ENCODE measurements around the gene FBXO31. TPM values are rescaled to one million over a fixed set of nuclear protein-coding genes. Genes with fewer than 3 reads are reported as not detected.

The FBXO31 gene
- polyA plus RNA-seq, 1 donor from 2014 or later = 20.6 TPM

DNA sequence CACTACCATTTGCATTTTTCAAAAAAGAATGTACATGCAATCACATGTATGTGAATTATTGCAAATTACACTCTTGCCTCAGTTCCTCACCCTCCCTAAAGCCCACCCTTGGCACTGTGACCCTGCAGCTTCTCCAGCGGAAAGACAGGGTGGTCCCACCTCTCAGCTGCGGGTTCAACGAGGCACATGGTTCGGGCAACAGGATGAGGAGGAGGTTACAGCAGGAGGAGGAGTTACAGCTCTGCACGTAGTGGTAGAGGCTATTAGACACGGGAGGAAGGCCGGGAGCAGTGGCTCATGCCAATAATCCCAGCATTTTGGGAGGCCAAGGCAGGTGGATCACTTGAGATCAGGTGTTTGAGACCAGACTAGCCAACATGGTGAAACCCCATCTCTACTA is 71.6 kb downstream of the FBXO31 start:
- no peak for TF ChIP-seq SMC3 (conservative IDR thresholded peaks at IDR 0.05; ENCODE audit: poor library complexity)
- TF ChIP-seq, protein P1, sequence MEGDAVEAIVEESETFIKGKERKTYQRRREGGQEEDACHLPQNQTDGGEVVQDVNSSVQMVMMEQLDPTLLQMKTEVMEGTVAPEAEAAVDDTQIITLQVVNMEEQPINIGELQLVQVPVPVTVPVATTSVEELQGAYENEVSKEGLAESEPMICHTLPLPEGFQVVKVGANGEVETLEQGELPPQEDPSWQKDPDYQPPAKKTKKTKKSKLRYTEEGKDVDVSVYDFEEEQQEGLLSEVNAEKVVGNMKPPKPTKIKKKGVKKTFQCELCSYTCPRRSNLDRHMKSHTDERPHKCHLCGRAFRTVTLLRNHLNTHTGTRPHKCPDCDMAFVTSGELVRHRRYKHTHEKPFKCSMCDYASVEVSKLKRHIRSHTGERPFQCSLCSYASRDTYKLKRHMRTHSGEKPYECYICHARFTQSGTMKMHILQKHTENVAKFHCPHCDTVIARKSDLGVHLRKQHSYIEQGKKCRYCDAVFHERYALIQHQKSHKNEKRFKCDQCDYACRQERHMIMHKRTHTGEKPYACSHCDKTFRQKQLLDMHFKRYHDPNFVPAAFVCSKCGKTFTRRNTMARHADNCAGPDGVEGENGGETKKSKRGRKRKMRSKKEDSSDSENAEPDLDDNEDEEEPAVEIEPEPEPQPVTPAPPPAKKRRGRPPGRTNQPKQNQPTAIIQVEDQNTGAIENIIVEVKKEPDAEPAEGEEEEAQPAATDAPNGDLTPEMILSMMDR (IDR thresholded peaks at IDR 0.05; ENCODE audit: poor library complexity, severe bottlenecking) = no peak
- TF ChIP-seq RAD21 (conservative IDR thresholded peaks at IDR 0.05) = no peak
- no peak for TF ChIP-seq TAF1 (IDR thresholded peaks at IDR 0.05; ENCODE audit: low read depth)
- TF ChIP-seq MXI1 (conservative IDR thresholded peaks at IDR 0.05; ENCODE audit: poor library complexity, severe bottlenecking) = no peak
- TF ChIP-seq EZH2 (IDR thresholded peaks at IDR 0.05; ENCODE audit: borderline replicate concordance, insufficient read depth, low read length, poor library complexity, severe bottlenecking) = no peak
- no peak for TF ChIP-seq POLR2AphosphoS5 (IDR thresholded peaks at IDR 0.05)
- TF ChIP-seq, protein P2, sequence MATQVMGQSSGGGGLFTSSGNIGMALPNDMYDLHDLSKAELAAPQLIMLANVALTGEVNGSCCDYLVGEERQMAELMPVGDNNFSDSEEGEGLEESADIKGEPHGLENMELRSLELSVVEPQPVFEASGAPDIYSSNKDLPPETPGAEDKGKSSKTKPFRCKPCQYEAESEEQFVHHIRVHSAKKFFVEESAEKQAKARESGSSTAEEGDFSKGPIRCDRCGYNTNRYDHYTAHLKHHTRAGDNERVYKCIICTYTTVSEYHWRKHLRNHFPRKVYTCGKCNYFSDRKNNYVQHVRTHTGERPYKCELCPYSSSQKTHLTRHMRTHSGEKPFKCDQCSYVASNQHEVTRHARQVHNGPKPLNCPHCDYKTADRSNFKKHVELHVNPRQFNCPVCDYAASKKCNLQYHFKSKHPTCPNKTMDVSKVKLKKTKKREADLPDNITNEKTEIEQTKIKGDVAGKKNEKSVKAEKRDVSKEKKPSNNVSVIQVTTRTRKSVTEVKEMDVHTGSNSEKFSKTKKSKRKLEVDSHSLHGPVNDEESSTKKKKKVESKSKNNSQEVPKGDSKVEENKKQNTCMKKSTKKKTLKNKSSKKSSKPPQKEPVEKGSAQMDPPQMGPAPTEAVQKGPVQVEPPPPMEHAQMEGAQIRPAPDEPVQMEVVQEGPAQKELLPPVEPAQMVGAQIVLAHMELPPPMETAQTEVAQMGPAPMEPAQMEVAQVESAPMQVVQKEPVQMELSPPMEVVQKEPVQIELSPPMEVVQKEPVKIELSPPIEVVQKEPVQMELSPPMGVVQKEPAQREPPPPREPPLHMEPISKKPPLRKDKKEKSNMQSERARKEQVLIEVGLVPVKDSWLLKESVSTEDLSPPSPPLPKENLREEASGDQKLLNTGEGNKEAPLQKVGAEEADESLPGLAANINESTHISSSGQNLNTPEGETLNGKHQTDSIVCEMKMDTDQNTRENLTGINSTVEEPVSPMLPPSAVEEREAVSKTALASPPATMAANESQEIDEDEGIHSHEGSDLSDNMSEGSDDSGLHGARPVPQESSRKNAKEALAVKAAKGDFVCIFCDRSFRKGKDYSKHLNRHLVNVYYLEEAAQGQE (IDR thresholded peaks at IDR 0.05; ENCODE audit: borderline replicate concordance) = no peak
- TF ChIP-seq EP300 (conservative IDR thresholded peaks at IDR 0.05; ENCODE audit: poor library complexity, severe bottlenecking) = no peak
- H3K9me2 ChIP-seq (ENCODE audit: insufficient read depth, low read length) = no peaks in the 10 kb centered on the region
- H3K9me3 ChIP-seq (ENCODE audit: low read length) = no peaks in the 10 kb centered on the region
- H3K79me2 ChIP-seq (replicated peaks; ENCODE audit: insufficient read depth, low read length) = no peaks in the 10 kb centered on the region
- H3F3A ChIP-seq (ENCODE audit: insufficient read depth, low read length, poor library complexity, severe bottlenecking) = no peaks in the 10 kb centered on the region
- no peak overlapping the region for H3K27ac ChIP-seq (ENCODE audit: low read length)
- no peak overlapping the region for H2AFZ ChIP-seq (ENCODE audit: low read depth, low read length)
- no peak overlapping the region for H3K4me2 ChIP-seq (ENCODE audit: low read length)
- no peak overlapping the region for H3K4me3 ChIP-seq (ENCODE audit: low read length)
- H3K9ac ChIP-seq (ENCODE audit: low read length) = no peak overlapping the region
- no peaks in the 10 kb centered on the region for H4K20me1 ChIP-seq (ENCODE audit: insufficient read depth)
- H3K36me3 ChIP-seq (ENCODE audit: insufficient read depth, low read length) = no peaks in the 10 kb centered on the region
- H3K27me3 ChIP-seq (ENCODE audit: insufficient read depth, low read depth, low read length) = no peaks in the 10 kb centered on the region

GRCh38 chr16:87311387-87311786 is 72.2 kb downstream of the FBXO31 start:
- no peaks in the 10 kb centered on the region for H3K36me3 ChIP-seq (ENCODE audit: insufficient read depth, low read length)

More at GRCh38 chr16:87311387-87311786, 72.2 kb downstream of the FBXO31 start:
- Histone ChIP-seq H3F3A (ENCODE audit: insufficient read depth, low read length, poor library complexity, severe bottlenecking) (no peaks in the 10 kb centered on the region), H3K27me3 (ENCODE audit: insufficient read depth, low read depth, low read length) (no peaks in the 10 kb centered on the region), H3K9ac (ENCODE audit: low read length) (no peak overlapping the region), H3K79me2 (replicated peaks; ENCODE audit: insufficient read depth, low read length) (no peaks in the 10 kb centered on the region), H2AFZ (ENCODE audit: low read depth, low read length) (no peak overlapping the region), H3K9me3 (ENCODE audit: low read length) (no peaks in the 10 kb centered on the region), H4K20me1 (ENCODE audit: insufficient read depth) (no peaks in the 10 kb centered on the region), H3K4me2 (ENCODE audit: low read length) (no peak overlapping the region), H3K27ac (ENCODE audit: low read length) (no peak overlapping the region), H3K4me3 (ENCODE audit: low read length) (no peak overlapping the region), H3K9me2 (ENCODE audit: insufficient read depth, low read length) (no peaks in the 10 kb centered on the region)
- TF ChIP-seq SMC3 (conservative IDR thresholded peaks at IDR 0.05; ENCODE audit: poor library complexity) = no peak
- TF ChIP-seq, protein P2 (IDR thresholded peaks at IDR 0.05; ENCODE audit: borderline replicate concordance) = no peak
- TF ChIP-seq MXI1 (conservative IDR thresholded peaks at IDR 0.05; ENCODE audit: poor library complexity, severe bottlenecking) = no peak
- no peak for TF ChIP-seq EZH2 (IDR thresholded peaks at IDR 0.05; ENCODE audit: borderline replicate concordance, insufficient read depth, low read length, poor library complexity, severe bottlenecking)
- no peak for TF ChIP-seq TAF1 (IDR thresholded peaks at IDR 0.05; ENCODE audit: low read depth)
- TF ChIP-seq EP300 (conservative IDR thresholded peaks at IDR 0.05; ENCODE audit: poor library complexity, severe bottlenecking) = no peak
- TF ChIP-seq, protein P1 (IDR thresholded peaks at IDR 0.05; ENCODE audit: poor library complexity, severe bottlenecking) = no peak
- no peak for TF ChIP-seq RAD21 (conservative IDR thresholded peaks at IDR 0.05)
- no peak for TF ChIP-seq POLR2AphosphoS5 (IDR thresholded peaks at IDR 0.05)
